Head of caudate nucleus (tissue), 42 donors: ENCODE measurements around the gene PIP.
"Not testable (repeated sequence)": the region's sequence is repeated elsewhere in the genome, so short reads cannot be mapped to it uniquely, and the experiment has no call there.

ENCODE experiments used
- DNase-seq, 42 donors: peaks; one replicate each; pipeline versions ENCODE4 v3.0.0 to v3.0.0-alpha.2; 2020 to 2021; ENCODE audit warnings: mixed read lengths in 7 of 42
- intact Hi-C: fragments of 100-400 bp; cut with DNase I; formaldehyde crosslinking; loops from one replicate; pipeline ENCODE4 v1.15.0; 2022

The PIP gene

DNA sequence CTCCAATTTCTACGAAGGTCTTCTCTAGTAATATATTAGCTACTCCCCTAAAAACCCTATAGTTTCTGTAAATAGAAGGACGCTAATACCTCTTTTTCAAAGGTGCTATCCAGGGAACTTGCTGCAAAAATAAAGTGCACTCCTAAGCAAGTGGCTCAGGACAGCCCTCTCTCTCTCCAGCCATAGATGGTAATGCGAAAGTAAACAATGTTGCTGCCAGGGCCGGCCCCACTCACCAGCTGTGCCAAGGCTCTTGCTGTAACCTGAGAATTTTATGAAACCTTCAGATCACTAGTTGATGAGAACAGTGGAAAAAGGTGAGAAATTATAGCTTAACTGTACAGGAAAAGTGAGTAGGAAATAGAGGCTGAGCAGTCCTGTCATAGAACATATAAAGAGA is 40.5 kb downstream of the PIP start:
- no peak for DNase-seq
- intact Hi-C loops: no loop called here

DNA sequence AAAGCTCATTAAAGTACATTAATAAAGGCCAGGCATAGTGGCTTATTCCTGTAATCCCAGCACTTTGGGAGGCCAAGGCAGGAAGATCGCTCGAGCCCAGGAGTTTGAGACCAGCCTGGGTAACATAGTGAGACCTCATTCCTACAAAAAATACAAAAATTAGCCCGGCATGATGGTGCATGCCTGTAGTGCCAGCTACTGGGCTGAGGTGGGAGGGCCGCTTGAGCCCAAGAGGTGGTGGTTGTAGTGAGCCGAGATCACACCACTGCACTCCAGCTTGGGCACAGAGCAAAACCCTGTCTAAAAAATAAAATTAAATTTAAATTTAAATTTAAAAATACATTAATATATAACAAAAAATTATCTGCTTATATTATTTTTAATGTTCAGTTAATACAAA is 44.3 kb downstream of the PIP start:
- no peak for DNase-seq
- intact Hi-C loops: no loop called here

DNA sequence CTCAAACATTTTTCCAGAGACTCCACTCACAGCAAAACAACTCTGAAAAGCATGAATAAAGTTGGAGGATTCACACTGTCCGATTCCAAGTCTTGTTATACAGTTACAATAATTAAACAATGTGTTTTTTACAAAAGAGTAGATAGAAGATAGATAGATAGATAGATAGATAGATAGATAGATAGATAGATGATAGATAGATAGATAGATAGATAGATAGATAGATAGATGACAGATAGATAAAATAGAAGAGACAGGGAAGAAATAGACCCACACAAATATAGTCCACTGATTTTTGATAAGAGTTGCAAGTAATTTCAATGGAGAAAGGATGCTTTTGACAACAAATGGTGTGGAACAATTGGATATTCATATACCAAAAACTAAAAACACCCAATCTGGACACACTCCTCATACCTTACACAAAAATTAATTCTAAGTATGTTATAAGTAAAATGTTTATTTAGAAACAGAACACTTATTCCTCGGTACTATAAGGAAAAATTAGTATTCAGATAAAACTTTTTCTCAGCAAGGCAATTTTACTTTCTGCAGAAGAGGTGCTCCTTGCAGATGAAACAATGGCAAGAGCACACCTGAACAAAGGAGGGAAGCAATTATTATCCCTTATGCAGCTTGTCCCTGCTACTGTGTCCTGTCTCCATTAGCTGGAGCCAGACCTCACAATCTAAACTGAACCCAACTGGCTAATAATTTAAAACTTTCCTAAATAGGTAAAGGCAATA is 45.7 kb downstream of the PIP start:
- intact Hi-C loops: no loop called here
- no peak for DNase-seq

DNA sequence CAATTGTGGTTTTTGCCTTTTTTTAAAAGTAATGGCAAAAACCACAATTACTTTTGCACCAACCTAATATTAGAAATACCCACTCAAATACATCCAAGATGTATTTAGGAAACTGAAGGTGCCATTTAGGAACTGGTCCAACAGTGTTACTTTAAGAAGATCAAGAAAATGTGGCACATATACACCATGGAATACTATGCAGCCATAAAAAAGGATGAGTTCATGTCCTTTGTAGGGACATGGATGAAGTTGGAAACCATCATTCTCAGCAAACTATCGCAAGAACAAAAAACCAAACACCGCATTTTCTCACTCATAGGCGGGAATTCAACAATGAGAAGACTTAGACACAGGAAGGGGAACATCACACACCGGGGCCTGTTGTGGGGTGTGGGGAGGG is 48.9 kb downstream of the PIP start:
- DNase-seq: not testable (repeated sequence)

DNA sequence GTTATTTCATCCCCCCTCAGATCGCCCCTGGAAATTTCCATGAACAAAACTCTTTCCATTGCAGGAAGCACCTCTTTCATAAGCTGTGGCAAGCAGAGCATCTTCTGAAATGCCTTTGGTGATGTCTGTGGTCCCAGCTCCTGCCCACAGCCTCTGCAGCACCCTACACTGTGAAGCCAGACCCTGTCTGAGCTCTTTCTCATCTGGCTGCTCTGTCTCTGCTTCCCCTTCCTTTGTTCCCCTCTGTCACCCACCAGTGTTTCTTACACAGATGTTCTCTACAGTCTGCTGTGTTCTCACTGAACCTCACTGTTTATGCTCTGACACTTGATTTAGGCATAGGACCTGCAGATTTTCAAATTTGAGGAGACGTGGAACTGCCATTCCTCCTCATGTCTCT is 49.5 kb downstream of the PIP start:
- intact Hi-C loops: no loop called here
- no peak for DNase-seq

More for the DNA sequence above, 48.9 kb downstream of the PIP start:
- intact Hi-C loops: not testable (repeated sequence)

DNA sequence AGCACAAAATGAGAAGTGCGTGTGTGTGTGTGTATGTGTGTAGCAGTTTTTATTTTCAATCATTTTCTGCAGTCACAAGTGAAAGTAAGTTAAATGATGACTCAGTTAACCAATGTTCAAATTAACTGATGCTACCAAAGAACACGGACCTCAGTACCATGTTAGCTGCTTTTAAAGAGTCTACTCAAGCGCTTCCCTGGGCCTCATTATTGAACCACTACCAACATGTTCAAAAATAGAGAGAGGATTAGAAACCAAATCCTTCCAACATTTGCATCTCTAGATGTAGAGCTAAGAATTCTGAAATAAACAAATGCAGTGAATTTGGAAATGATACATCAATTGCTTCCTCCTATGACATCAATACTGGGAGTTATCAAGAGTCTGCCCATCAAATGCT is 51.1 kb downstream of the PIP start, which contains the start of gene TAS2R39:
TAS2R39 (plus strand) TSS at position 396 of the 400 bp plus-strand sequence; CDS start at position 396, 0 bp downstream.
- DNase-seq: no peak
- intact Hi-C loops: no loop called here

DNA sequence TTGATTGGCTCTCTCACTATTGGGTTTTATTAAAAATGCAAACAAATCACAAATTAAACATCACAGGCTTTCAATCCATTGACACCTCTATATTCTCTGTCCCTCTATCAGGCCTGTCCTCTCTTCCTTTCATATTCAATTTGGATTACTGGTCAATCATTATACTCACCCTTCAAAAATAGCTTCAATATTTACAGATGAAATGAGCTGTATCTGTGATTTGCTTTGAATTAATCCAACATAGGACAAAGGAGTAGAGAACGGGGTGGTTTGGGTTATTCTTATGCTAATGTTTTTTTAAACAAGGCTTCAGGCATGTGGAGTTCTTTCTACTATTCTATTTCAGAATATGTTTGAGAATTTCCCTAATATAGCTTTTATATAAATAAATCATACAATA is 53.7 kb downstream of the PIP start:
- intact Hi-C loops: no loop called here
- no peak for DNase-seq

DNA sequence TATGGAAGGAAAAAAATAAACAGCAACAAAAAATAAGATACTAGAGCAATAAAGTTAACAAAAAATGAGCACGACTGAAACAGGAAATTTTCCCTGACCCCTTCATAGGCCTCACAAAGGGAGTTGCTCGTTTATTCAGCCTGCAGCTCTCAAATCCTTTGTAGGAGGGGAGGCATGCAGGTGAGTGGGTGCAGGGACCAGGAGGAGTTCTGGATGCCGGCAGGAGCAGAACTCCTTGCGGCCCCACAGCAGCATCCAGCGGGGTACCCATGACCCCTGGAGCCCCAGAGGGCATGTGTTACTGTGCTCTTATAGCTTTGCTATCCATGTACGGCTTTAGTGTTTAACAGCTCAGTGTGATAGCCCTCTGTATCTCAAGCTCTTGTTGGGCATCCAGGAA is 57.1 kb downstream of the PIP start:
- intact Hi-C loops: no loop called here

More for the DNA sequence above, 57.1 kb downstream of the PIP start:
- DNase-seq: no peak
